Mesendoderm (in vitro differentiated cells): Measurements from ENCODE around the gene ZNG1C.
"Not testable (repeated sequence)": the region's sequence is repeated elsewhere in the genome, so short reads cannot be mapped to it uniquely, and the experiment has no call there.

Source experiments
- DNase-seq: peaks from one replicate; pipeline ENCODE4 v3.0.0; 2013
- H2AK5ac ChIP-seq: 2 replicates; pipeline ENCODE4 v1.6.1; 2013; ENCODE audit warnings: low read length, inconsistent platforms
- H2BK120ac ChIP-seq: 2 replicates; pipeline ENCODE4 v1.6.1; 2013; ENCODE audit warnings: low read depth, mild to moderate bottlenecking, low read length, moderate library complexity, mixed read lengths
- H2BK15ac ChIP-seq: replicated peaks from 2 replicates; pipeline ENCODE4 v1.6.1; 2013; ENCODE audit warnings: low read depth, mild to moderate bottlenecking, moderate library complexity
- H2BK5ac ChIP-seq: 2 replicates; pipeline ENCODE4 v1.6.1; 2013; ENCODE audit warnings: low read length, inconsistent platforms
- H3K18ac ChIP-seq: 2 replicates; pipeline ENCODE4 v1.6.1; 2013; ENCODE audit warnings: mild to moderate bottlenecking, low read length, mixed read lengths
- H3K23ac ChIP-seq: one replicate; pipeline ENCODE4 v1.6.1; 2013; ENCODE audit warnings: low read length
- H3K27ac ChIP-seq: 2 replicates; pipeline ENCODE4 v1.5.1; 2013; ENCODE audit warnings: low read depth, mild to moderate bottlenecking, inconsistent platforms, low read length, moderate library complexity
- H3K27me3 ChIP-seq: 2 replicates; pipeline ENCODE4 v1.6.1; 2013; ENCODE audit warnings: low read length, control low read depth, mild to moderate bottlenecking, inconsistent platforms; ENCODE audit not compliant: insufficient read depth, poor library complexity
- H3K36me3 ChIP-seq: 2 replicates; pipeline ENCODE4 v1.6.1; 2013; ENCODE audit warnings: low read length, inconsistent platforms; ENCODE audit not compliant: control insufficient read depth, insufficient read depth
- H3K4ac ChIP-seq: one replicate; pipeline ENCODE4 v1.6.1; 2013; ENCODE audit warnings: low read depth, mild to moderate bottlenecking, low read length, moderate library complexity
- H3K4me1 ChIP-seq: 2 replicates; pipeline ENCODE4 v1.6.1; 2013; ENCODE audit warnings: low read depth, low read length, inconsistent platforms; ENCODE audit not compliant: control insufficient read depth
- H3K4me2 ChIP-seq: 2 replicates; pipeline ENCODE4 v1.6.1; 2013; ENCODE audit warnings: low read length
- H3K4me3 ChIP-seq: 2 replicates; pipeline ENCODE4 v1.5.1; 2013; ENCODE audit warnings: mild to moderate bottlenecking, low read length
- H3K56ac ChIP-seq: one replicate; pipeline ENCODE4 v1.6.1; 2013; ENCODE audit warnings: low read length
- H3K79me1 ChIP-seq: 2 replicates; pipeline ENCODE4 v1.6.1; 2013; ENCODE audit warnings: low read length, inconsistent platforms
- H3K79me2 ChIP-seq: 2 replicates; pipeline ENCODE4 v1.6.1; 2013; ENCODE audit warnings: mild to moderate bottlenecking, low read length; ENCODE audit not compliant: control insufficient read depth, insufficient read depth
- H3K9ac ChIP-seq: 2 replicates; pipeline ENCODE4 v1.6.1; 2013; ENCODE audit warnings: low read length, inconsistent platforms
- H4K5ac ChIP-seq: one replicate; pipeline ENCODE4 v1.6.1; 2013; ENCODE audit warnings: low read length
- H4K8ac ChIP-seq: one replicate; pipeline ENCODE4 v1.6.1; 2013; ENCODE audit warnings: low read depth, mild to moderate bottlenecking, control low read depth, low read length, moderate library complexity
- WGBS: extraction: QIAGEN DNeasy Blood & Tissue Kit; methylation state at CpG from one replicate; pipeline ENCODE4 v1.1.7; 2013; ENCODE audit warnings: low lambda C conversion rate, missing lambda C conversion rate; ENCODE audit not compliant: insufficient coverage; ENCODE audit errors: extremely low coverage; 5-methylcytosine and 5-hydroxymethylcytosine counted together

ZNG1C gene

DNA sequence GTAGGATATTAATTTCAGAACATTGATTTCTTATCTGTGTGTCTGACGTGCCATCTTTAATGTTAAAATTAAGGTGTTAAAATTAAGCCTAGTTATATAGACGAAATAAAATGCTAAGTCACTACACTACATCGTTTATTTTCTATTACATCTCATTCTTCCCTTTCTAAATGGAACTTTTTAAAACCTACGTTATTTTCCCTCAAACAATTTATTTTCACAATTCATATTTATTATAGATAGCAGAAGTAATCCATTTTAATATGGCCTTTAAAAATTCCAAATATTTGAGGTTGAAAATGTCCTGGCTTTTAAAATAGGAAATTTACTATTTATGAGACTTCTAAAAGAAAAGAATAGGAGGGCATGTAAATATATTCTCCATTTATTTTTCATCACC lies 63.0 kb downstream of the ZNG1C start:
- no CpG with 5 or more reads among the region's 4 CpGs for WGBS
- not testable (repeated sequence) for DNase-seq, H3K27ac ChIP-seq

GRCh38 chr9:68305680-68306285 lies 64.0 kb downstream of the ZNG1C start:
- not testable (repeated sequence) for H3K4me2 ChIP-seq, H3K4me1 ChIP-seq, H2BK5ac ChIP-seq, H2BK120ac ChIP-seq, H3K23ac ChIP-seq, H3K27ac ChIP-seq, H2BK15ac ChIP-seq, H3K36me3 ChIP-seq, H3K56ac ChIP-seq, H3K9ac ChIP-seq, H3K4ac ChIP-seq, H3K27me3 ChIP-seq, H3K18ac ChIP-seq, H3K79me2 ChIP-seq, H2AK5ac ChIP-seq, H3K4me3 ChIP-seq, H3K79me1 ChIP-seq, DNase-seq, H4K8ac ChIP-seq, H4K5ac ChIP-seq
- WGBS, result no CpG with 5 or more reads among the region's 21 CpGs

More for the DNA sequence above, 63.0 kb downstream of the ZNG1C start:
- H2BK5ac ChIP-seq, H3K79me2 ChIP-seq, H3K4me1 ChIP-seq, H2AK5ac ChIP-seq, H3K18ac ChIP-seq, H3K56ac ChIP-seq, H4K8ac ChIP-seq, H2BK15ac ChIP-seq, H4K5ac ChIP-seq, H3K36me3 ChIP-seq, H3K4ac ChIP-seq, H3K9ac ChIP-seq, H3K27me3 ChIP-seq, H2BK120ac ChIP-seq, H3K23ac ChIP-seq, H3K4me2 ChIP-seq, H3K79me1 ChIP-seq, H3K4me3 ChIP-seq: not testable (repeated sequence)

DNA sequence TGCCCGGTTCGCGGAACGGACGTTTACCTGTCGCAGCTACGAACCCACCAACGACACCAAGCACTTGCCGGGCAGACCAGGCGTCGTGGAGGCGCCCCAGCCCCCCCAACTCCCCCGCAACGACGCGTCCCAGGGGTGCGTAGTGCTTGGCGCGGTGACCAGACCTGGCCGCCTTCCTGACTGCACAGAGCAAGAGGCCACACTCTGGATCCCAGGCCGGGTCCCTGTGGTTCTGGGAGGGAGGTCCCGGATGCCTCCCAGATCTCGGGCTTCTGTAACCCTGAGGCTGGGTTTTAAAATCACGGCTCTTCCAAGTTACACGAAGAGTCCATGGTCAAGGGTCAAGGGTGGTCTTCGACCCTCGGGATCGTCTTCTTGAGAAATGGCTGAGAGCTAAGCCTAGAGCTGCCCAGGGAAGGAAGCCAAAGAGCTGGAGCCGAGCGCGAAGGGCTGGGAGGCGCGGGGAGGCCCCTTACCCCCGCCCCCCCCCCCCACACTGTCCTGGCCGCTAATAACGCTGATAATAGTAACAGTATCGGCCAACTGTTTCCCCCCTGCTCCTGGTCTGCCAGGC lies 64.7 kb downstream of the ZNG1C start:
- H3K36me3 ChIP-seq, H4K5ac ChIP-seq, H3K18ac ChIP-seq, H2BK15ac ChIP-seq, H3K4ac ChIP-seq, DNase-seq, H2BK120ac ChIP-seq, H3K79me2 ChIP-seq, H2BK5ac ChIP-seq, H3K27me3 ChIP-seq, H3K4me1 ChIP-seq, H3K27ac ChIP-seq, H3K79me1 ChIP-seq, H3K4me3 ChIP-seq, H3K56ac ChIP-seq, H4K8ac ChIP-seq, H3K9ac ChIP-seq, H3K4me2 ChIP-seq, H3K23ac ChIP-seq, H2AK5ac ChIP-seq: not testable (repeated sequence)
- WGBS, result no CpG with 5 or more reads among the region's 37 CpGs

- H3K18ac ChIP-seq, H3K27me3 ChIP-seq, H4K8ac ChIP-seq, H3K4me3 ChIP-seq, H4K5ac ChIP-seq, DNase-seq, H3K4me1 ChIP-seq, H3K79me2 ChIP-seq, H2BK15ac ChIP-seq, H2BK120ac ChIP-seq, H3K36me3 ChIP-seq, H3K23ac ChIP-seq, H3K4me2 ChIP-seq, H3K79me1 ChIP-seq, H3K4ac ChIP-seq, H2BK5ac ChIP-seq, H3K56ac ChIP-seq, H3K27ac ChIP-seq, H2AK5ac ChIP-seq, H3K9ac ChIP-seq: not testable (repeated sequence)
- no CpG with 5 or more reads among the region's 35 CpGs for WGBS
Observed at GRCh38 chr9:68307127-68307526, 65.3 kb downstream of the ZNG1C start.

DNA sequence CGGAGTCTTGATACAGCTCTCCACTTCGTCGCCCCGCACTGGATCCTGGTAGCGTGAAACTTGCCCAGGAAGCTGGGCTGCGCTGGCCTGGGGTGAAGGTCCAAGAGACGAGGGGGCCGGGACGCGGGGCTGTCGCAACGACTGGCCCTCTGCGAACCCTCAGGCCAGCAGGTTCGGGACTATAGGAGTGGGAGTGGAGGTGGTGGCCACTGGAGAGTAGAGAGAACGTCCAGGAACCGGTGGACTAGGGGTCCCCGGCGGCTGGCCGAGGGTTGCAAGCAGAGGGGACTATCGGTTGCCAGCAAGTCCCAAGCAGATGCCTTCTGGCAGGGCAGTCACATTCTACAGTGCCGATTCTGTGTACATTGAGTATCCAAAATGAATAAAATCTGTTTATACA lies 65.9 kb downstream of the ZNG1C start:
- not testable (repeated sequence) for H3K23ac ChIP-seq, H3K36me3 ChIP-seq, H3K56ac ChIP-seq, H2BK15ac ChIP-seq, H3K79me1 ChIP-seq, H2AK5ac ChIP-seq, H4K5ac ChIP-seq, H4K8ac ChIP-seq, H3K4me1 ChIP-seq, H3K4me3 ChIP-seq, H3K4me2 ChIP-seq, H3K27ac ChIP-seq, H3K79me2 ChIP-seq, DNase-seq, H3K4ac ChIP-seq, H2BK5ac ChIP-seq, H3K27me3 ChIP-seq, H2BK120ac ChIP-seq, H3K9ac ChIP-seq, H3K18ac ChIP-seq
- WGBS, result no CpG with 5 or more reads among the region's 21 CpGs

DNA sequence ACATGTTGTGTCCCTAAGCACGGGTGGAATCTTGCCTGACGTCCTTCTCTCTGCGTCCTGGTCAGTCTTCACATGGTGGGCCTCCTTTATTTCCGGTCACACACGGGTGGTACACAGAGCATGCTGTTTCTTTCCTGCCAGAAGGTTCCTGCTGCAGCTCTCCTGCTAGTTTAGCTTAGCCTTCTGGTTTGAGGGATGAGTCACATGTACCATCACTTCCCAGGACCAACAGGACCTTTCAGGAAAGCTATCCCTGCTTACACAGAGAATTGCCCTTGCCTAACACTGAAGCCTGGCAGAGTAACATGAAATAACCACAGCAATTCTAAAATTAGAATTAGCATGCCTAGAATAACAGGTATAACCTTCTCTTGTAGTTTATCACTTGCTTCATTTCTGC lies 69.4 kb downstream of the ZNG1C start:
- WGBS, result no CpG with 5 or more reads among the region's 5 CpGs

More for the DNA sequence above, 69.4 kb downstream of the ZNG1C start:
- H2BK15ac ChIP-seq, H3K4me1 ChIP-seq, H4K8ac ChIP-seq, H2AK5ac ChIP-seq, H3K4me2 ChIP-seq, H3K23ac ChIP-seq, H3K4ac ChIP-seq, H2BK5ac ChIP-seq, H3K4me3 ChIP-seq, H3K18ac ChIP-seq, H4K5ac ChIP-seq, DNase-seq, H3K79me1 ChIP-seq, H3K27me3 ChIP-seq, H3K56ac ChIP-seq, H3K36me3 ChIP-seq, H3K9ac ChIP-seq, H3K79me2 ChIP-seq, H2BK120ac ChIP-seq, H3K27ac ChIP-seq: not testable (repeated sequence)
